Peyer's patch (tissue), 4 donors: ENCODE data around the gene ZNF581. TPM values are rescaled to one million over a fixed set of nuclear protein-coding genes. Genes with fewer than 3 reads are reported as not detected.

Source experiments
- DNase-seq, 3 donors: peaks; one replicate each; pipeline ENCODE4 v3.0.0-alpha.2; 2017 to 2019
- H3K27ac ChIP-seq, 4 donors: fragments of 200-600 bp; sonication (generic); one replicate each; pipeline ENCODE4 v1.5.1; 2016 to 2019
- H3K27me3 ChIP-seq, 2 donors: fragments of 200-600 bp; sonication (generic); one replicate each; pipeline ENCODE4 v1.5.1; 2019
- H3K36me3 ChIP-seq, 3 donors: fragments of 200-600 bp; sonication (generic); one replicate each; pipeline ENCODE4 v1.5.1; 2016 to 2019
- H3K4me1 ChIP-seq, 4 donors: fragments of 200-600 bp; sonication (generic); one replicate each; pipeline ENCODE4 v1.5.1; 2016 to 2019
- H3K4me3 ChIP-seq, 4 donors: fragments of 200-600 bp; sonication (generic); 1 replicate in 3 of 4; 2 replicates in 1 of 4; pipeline ENCODE4 v1.5.1; 2016 to 2019; ENCODE audit warnings: mild to moderate bottlenecking in 1 of 4
- H3K9me3 ChIP-seq, 4 donors: fragments of 200-600 bp; sonication (generic); one replicate each; pipeline ENCODE4 v1.5.1; 2016 to 2019; ENCODE audit warnings: mild to moderate bottlenecking in 1 of 4
- POLR2A ChIP-seq, 2 donors: fragments of 450-650 bp; IDR thresholded peaks; one replicate each; pipeline ENCODE4 v1.5.1; 2017; ENCODE audit warnings: antibody characterized with exemption in 2 of 2, mild to moderate bottlenecking in 2 of 2, moderate library complexity in 2 of 2
- total RNA-seq, 4 donors: library from RNA; depleted of rRNA; stranded (reverse); fragments of >200 nt; gene quantifications; one replicate each; pipeline ENCODE4 v1.1.0, GENCODE V29; 2016
- TF ChIP-seq, protein P1 (sequence below), 6 experiments: fragments of 450-650 bp in 4 of 6; fragments of 200-600 bp in 2 of 6; sonication (generic) in 1 of 6; IDR thresholded peaks; one replicate each; pipeline ENCODE4 v1.5.1; 2017 to 2019; ENCODE audit warnings: antibody characterized with exemption in 6 of 6, mild to moderate bottlenecking in 3 of 6, moderate library complexity in 1 of 6

The ZNF581 gene
- total RNA-seq, 4 donors from 2014 or later = 7.7 to 28.9 (median 14.1) TPM

DNA sequence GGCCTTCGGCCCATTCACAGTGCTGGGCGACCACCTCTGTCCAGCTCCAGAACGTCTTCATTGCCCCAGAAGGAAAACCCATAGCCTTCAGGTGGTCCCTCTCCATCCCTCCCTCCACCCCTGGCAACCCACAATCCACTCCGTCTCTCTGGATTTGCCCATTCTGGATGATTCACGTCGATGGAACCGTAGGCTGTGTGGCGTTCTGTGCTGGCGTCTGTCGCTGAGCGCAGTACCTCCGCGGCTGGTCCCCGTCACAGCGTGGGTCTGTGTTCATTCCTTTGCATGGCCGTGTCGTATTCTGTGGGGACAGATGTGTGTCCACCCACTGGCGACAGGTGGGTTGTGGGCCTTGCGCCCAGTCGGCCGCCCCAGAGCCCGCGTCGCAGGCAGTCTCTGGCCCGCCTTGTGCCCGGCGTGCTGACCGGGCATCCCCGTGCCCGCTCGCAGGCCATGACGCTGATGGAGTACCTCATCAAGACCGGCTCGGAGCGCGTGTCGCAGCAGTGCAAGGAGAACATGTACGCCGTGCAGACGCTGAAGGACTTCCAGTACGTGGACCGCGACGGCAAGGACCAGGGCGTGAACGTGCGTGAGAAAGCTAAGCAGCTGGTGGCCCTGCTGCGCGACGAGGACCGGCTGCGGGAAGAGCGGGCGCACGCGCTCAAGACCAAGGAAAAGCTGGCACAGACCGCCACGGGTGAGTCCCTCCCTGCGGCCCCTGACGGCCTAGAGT lies 41.7 kb downstream of the ZNF581 start:
- H3K4me3 ChIP-seq = peak overlapping the region in 1 of 4 donors; percentile 22
- H3K4me1 ChIP-seq = peaks cover 0 to 72% (median 15%) of the 10 kb centered on the region in 4 donors
- H3K27ac ChIP-seq = peak overlapping the region in 3 of 4 donors; percentile 65 to 97 (median 90)
- DNase-seq = no peak
- H3K36me3 ChIP-seq = peaks cover 0 to 70% (median 0%) of the 10 kb centered on the region in 3 donors
- H3K9me3 ChIP-seq = no peaks in the 10 kb centered on the region
- TF ChIP-seq POLR2A (IDR thresholded peaks at IDR 0.05) = no peak
- TF ChIP-seq, protein P1, sequence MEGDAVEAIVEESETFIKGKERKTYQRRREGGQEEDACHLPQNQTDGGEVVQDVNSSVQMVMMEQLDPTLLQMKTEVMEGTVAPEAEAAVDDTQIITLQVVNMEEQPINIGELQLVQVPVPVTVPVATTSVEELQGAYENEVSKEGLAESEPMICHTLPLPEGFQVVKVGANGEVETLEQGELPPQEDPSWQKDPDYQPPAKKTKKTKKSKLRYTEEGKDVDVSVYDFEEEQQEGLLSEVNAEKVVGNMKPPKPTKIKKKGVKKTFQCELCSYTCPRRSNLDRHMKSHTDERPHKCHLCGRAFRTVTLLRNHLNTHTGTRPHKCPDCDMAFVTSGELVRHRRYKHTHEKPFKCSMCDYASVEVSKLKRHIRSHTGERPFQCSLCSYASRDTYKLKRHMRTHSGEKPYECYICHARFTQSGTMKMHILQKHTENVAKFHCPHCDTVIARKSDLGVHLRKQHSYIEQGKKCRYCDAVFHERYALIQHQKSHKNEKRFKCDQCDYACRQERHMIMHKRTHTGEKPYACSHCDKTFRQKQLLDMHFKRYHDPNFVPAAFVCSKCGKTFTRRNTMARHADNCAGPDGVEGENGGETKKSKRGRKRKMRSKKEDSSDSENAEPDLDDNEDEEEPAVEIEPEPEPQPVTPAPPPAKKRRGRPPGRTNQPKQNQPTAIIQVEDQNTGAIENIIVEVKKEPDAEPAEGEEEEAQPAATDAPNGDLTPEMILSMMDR (IDR thresholded peaks at IDR 0.05) = no peak
- no peaks in the 10 kb centered on the region for H3K27me3 ChIP-seq

DNA sequence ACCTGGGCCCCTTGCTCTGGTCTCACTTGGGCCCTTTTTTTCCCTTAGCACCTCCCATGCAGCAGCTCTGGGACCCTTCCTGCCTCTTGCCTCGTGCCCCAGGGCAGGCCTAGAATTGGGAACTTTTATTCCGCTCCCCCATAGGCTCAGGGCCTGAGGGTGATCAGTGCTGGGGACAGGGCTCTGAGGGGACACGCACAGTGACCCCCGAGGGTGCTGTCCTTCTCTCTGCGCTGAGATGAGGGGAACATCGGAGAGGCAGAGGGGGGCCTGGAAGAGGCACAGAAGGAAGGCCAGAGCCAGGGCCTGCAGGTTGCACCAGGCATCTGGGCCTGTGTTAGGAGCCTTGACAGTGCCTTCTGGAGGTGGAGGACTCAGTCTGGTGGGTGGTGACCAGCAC lies 42.3 kb downstream of the ZNF581 start:
- H3K4me1 ChIP-seq = peaks cover 0 to 67% (median 12%) of the 10 kb centered on the region in 4 donors
- TF ChIP-seq, protein P1 (IDR thresholded peaks at IDR 0.05) = no peak
- H3K27me3 ChIP-seq = no peaks in the 10 kb centered on the region
- no peak for DNase-seq
- H3K9me3 ChIP-seq = no peaks in the 10 kb centered on the region
- no peak overlapping the region for H3K4me3 ChIP-seq
- peak overlapping the region in 2 of 4 donors; percentile 90 to 97 for H3K27ac ChIP-seq
- peaks cover 0 to 71% (median 3%) of the 10 kb centered on the region in 3 donors for H3K36me3 ChIP-seq

DNA sequence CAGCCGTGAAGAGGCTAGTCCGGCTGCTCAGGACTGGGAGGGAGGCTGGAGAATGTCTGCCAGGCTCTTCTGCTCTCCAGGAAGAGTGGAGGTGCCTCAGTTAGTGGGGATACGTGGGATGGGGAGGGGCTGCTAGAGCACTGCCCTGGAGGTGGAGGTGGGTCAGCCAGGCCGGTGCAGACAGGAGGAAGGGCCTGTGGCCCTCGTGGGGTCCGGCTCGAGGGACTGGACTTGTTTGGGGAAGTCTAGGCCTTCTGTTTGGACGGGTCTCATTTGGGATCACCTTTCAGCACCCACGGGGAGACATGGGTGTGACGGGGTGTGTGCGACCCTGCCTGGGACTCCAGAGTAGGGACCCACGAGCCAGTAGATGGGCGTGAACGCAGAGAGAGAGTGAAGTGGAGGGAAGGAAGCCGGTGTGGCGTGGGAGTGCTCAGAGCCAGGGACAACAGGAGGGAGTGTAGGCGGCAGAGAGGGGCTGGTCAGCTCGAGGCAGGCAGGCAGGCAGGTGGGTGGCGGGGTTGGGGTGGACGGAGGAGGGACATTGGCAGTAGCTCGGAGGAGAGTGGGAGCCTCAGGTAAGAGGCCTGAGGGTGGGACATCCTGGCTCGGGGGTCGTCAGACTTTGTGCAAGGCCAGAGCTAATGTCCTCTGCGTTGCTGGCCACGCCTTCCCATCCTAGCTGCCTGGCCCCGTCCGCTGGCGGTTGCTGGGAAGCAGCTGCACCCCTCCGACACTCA lies 43.0 kb downstream of the ZNF581 start:
- Histone ChIP-seq H3K36me3 (peaks cover 0 to 71% (median 3%) of the 10 kb centered on the region in 3 donors), H3K27ac (peak overlapping the region in 3 of 4 donors; percentile 83 to 97 (median 90))

DNA sequence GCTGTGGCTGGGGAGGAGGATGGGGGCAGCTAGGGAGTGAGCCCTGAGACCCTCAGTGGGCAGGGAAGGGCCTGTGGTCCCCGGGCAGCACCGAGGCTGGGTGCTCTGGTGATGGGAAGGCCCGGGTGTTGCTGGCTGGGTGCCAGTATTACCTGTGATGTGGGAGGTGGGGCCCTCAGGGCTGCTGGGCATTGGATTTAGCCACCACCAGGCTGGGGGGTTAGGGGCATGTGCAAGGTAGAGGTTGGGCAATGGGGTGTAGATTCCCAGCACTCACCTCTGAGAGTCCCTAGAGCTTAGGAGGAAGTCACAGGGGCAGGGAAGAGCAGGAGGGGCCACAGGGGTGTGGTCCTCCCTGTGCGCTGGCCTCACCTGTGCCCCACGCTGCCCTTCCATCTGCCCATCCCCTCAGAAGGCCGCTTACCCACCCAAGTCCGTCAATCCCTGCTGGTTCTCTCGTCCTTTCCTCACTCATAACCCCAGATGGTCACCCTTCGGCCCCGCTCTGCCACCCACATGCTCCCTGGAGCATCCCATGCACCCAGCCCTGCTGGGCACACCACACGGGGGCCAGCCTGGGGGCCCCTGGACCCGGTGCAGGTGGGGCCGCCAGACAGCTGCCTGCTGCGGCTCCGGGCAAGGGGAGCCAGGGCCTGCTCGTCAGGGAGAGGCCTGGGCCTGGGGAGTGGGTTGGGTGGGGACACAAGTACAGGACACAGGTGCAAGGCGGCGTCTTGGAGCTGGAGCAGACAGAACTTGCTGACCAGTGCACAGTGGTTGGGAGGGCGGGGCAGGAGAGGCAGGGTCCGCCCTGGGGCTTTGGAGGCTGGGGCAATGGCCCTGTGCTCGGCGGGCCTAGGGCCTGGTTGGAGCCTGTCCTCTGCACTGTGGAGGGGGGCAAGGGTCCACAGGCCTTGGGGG lies 44.1 kb downstream of the ZNF581 start:
- no peaks in the 10 kb centered on the region for H3K27me3 ChIP-seq
- peaks cover 0 to 56% (median 11%) of the 10 kb centered on the region in 4 donors for H3K4me1 ChIP-seq
- H3K27ac ChIP-seq = peak overlapping the region in 3 of 4 donors; percentile 83 to 97 (median 90)
- peak overlapping the region in 2 of 4 donors; percentile 14 to 24 for H3K4me3 ChIP-seq
- TF ChIP-seq, protein P1 (IDR thresholded peaks at IDR 0.05) = no peak
- peak; percentile 47 to 51 for TF ChIP-seq POLR2A (IDR thresholded peaks at IDR 0.05)
- peaks cover 0 to 71% (median 3%) of the 10 kb centered on the region in 3 donors for H3K36me3 ChIP-seq
- DNase-seq = peak in 2 of 3 donors; percentile 90 to 91
- no peaks in the 10 kb centered on the region for H3K9me3 ChIP-seq

More for the DNA sequence above, 43.0 kb downstream of the ZNF581 start:
- peaks cover 0 to 60% (median 11%) of the 10 kb centered on the region in 4 donors for H3K4me1 ChIP-seq
- H3K27me3 ChIP-seq = no peaks in the 10 kb centered on the region
- DNase-seq = peak in 1 of 3 donors; percentile 50
- TF ChIP-seq, protein P1 (IDR thresholded peaks at IDR 0.05) = no peak
- TF ChIP-seq POLR2A (IDR thresholded peaks at IDR 0.05) = no peak
- H3K4me3 ChIP-seq = no peak overlapping the region
- no peaks in the 10 kb centered on the region for H3K9me3 ChIP-seq
